Uterus (tissue), 4 donors: Measurements from ENCODE around the gene SH3TC1. TPM values are rescaled to one million over a fixed set of nuclear protein-coding genes. Genes with fewer than 3 reads are reported as not detected.

Experiments used
- DNase-seq, 2 donors: peaks; one replicate each; pipeline ENCODE4 v3.0.0-alpha.2; 2019 to 2020
- H3K27ac ChIP-seq, 2 donors: fragments of 200-600 bp; sonication (generic); 1 replicate in 1 of 2; 2 replicates in 1 of 2; pipeline ENCODE4 v1.5.1; 2016 to 2018
- H3K27me3 ChIP-seq, 2 donors: fragments of 200-600 bp; sonication (generic); one replicate each; pipeline ENCODE4 v1.5.1; 2018 to 2019; ENCODE audit warnings: control low read depth in 1 of 2
- H3K36me3 ChIP-seq, 2 donors: fragments of 200-600 bp; sonication (generic); one replicate each; pipeline ENCODE4 v1.5.1; 2019; ENCODE audit warnings: control low read depth in 1 of 2
- H3K4me1 ChIP-seq, 2 donors: fragments of 200-600 bp; sonication (generic); one replicate each; pipeline ENCODE4 v1.5.1; 2018 to 2019; ENCODE audit warnings: control low read depth in 1 of 2
- H3K4me3 ChIP-seq, 2 donors: fragments of 200-600 bp; sonication (generic); 1 replicate in 1 of 2; 2 replicates in 1 of 2; pipeline ENCODE4 v1.5.1; 2018 to 2019; ENCODE audit warnings: mild to moderate bottlenecking in 1 of 2
- H3K9me3 ChIP-seq, 2 donors: fragments of 200-600 bp; sonication (generic); one replicate each; pipeline ENCODE4 v1.5.1; 2019; ENCODE audit warnings: control low read depth in 1 of 2
- POLR2A ChIP-seq, 2 donors: fragments of 450-650 bp; IDR thresholded peaks; one replicate each; pipeline ENCODE4 v1.6.1; 2016; ENCODE audit warnings: antibody characterized with exemption in 2 of 2, mild to moderate bottlenecking in 1 of 2, moderate library complexity in 1 of 2
- intact Hi-C: fragments of 100-400 bp; cut with DNase I; formaldehyde crosslinking; loops from one replicate; pipeline ENCODE4 v1.15.1; 2023; ENCODE audit warnings: low total_unique reads
- total RNA-seq, 4 donors: library from RNA; depleted of rRNA in 3 of 4; stranded (reverse); fragments of >200 nt in 3 of 4; gene quantifications; one replicate each; pipeline versions ENCODE4 v1.1.0 to v1.2.4, GENCODE V29; 2014 to 2023
- TF ChIP-seq, protein P1 (sequence below), 4 experiments: fragments of 200-600 bp in 2 of 4; fragments of 450-650 bp in 2 of 4; sonication (generic) in 2 of 4; IDR thresholded peaks; one replicate each; pipeline ENCODE4 v1.5.1; 2016 to 2019; ENCODE audit warnings: antibody characterized with exemption in 4 of 4, mild to moderate bottlenecking in 2 of 4, moderate library complexity in 1 of 4
- donor health status: DM: yes; HTN: yes; CAD: no.

SH3TC1 gene
- total RNA-seq, 4 donors from 2014 or later, result 5.1 to 16.4 (median 11.3) TPM

DNA sequence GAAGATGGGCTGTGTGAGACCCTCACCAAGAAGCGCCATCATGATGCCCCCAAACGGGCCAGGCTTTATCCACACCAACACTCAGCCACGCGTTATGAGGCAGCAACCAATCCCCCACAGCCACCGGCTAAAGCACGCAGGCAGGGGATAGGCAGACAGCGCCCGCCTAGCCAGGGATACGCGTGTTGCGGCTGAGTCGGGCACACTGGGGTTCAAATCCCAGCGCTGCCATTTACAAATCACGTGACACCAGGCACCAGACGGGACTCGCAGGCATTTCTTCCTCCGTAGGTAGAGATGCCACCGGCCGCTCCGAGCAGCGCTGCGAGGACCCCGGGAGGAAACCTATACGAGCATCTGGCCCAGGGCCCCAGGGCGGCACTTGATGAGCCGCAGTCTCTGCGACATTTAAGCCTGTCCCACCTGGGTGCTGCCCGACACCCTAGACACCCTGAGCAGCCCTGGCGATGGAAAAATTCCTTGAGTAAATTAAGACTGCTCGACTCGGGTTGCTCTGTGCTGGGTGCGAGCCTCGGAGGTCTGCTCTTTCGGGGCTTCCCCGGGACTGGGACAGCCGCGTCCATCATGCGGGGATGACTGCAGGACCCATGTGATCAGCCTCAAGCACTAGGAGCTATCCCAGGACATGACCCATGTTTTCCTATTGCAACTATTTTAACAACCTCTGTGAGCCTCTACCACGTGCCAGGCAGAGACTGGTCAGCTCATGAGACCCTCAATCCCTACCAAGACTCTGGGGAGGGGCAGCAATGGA is 46.8 kb upstream of the SH3TC1 start:
- H3K27ac ChIP-seq, result no peak overlapping the region
- no peaks in the 10 kb centered on the region for H3K36me3 ChIP-seq
- no peak overlapping the region for H3K4me3 ChIP-seq
- H3K9me3 ChIP-seq, result no peaks in the 10 kb centered on the region
- no peaks in the 10 kb centered on the region for H3K27me3 ChIP-seq
- H3K4me1 ChIP-seq, result no peaks in the 10 kb centered on the region
- intact Hi-C loops, result no loop called here
- no peak for TF ChIP-seq POLR2A (IDR thresholded peaks at IDR 0.05)
- TF ChIP-seq, protein P1, sequence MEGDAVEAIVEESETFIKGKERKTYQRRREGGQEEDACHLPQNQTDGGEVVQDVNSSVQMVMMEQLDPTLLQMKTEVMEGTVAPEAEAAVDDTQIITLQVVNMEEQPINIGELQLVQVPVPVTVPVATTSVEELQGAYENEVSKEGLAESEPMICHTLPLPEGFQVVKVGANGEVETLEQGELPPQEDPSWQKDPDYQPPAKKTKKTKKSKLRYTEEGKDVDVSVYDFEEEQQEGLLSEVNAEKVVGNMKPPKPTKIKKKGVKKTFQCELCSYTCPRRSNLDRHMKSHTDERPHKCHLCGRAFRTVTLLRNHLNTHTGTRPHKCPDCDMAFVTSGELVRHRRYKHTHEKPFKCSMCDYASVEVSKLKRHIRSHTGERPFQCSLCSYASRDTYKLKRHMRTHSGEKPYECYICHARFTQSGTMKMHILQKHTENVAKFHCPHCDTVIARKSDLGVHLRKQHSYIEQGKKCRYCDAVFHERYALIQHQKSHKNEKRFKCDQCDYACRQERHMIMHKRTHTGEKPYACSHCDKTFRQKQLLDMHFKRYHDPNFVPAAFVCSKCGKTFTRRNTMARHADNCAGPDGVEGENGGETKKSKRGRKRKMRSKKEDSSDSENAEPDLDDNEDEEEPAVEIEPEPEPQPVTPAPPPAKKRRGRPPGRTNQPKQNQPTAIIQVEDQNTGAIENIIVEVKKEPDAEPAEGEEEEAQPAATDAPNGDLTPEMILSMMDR (IDR thresholded peaks at IDR 0.05), result no peak
- DNase-seq, result no peak

DNA sequence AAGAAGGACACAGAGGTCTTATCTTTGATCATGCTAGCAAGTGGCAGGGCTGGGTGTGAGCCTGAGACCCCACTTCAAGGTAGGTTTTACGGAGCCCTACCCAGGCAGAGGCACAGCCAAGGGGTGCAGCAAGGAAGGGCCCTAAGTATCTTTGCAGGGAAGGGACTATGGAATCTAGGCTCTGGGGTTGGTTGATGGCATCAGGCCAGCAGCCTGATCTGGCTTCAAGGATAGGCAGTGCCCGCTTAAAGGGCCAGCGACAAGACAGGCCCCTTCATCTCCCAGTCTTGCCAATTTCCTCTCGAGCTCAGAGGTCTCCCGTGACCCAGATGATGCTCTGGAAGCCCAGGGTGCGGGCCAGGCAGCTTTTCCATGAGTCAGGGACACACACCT is 46.2 kb upstream of the SH3TC1 start:
- no peak overlapping the region for H3K27ac ChIP-seq
- H3K9me3 ChIP-seq, result no peaks in the 10 kb centered on the region
- no peak overlapping the region for H3K4me3 ChIP-seq
- no peak for DNase-seq
- no peak for TF ChIP-seq POLR2A (IDR thresholded peaks at IDR 0.05)
- TF ChIP-seq, protein P1 (IDR thresholded peaks at IDR 0.05), result no peak
- intact Hi-C loops, result no loop called here
- H3K27me3 ChIP-seq, result peaks cover 5% of the 10 kb centered on the region in 2 donors
- peaks cover 0 to 4% of the 10 kb centered on the region in 2 donors for H3K4me1 ChIP-seq
- H3K36me3 ChIP-seq, result no peaks in the 10 kb centered on the region

GRCh38 chr4:8153441-8153840 is 45.6 kb upstream of the SH3TC1 start:
- DNase-seq, result no peak
- H3K4me3 ChIP-seq, result no peak overlapping the region
- TF ChIP-seq, protein P1 (IDR thresholded peaks at IDR 0.05), result no peak
- no peak for TF ChIP-seq POLR2A (IDR thresholded peaks at IDR 0.05)
- H3K36me3 ChIP-seq, result no peaks in the 10 kb centered on the region
- no peaks in the 10 kb centered on the region for H3K9me3 ChIP-seq
- peaks cover 4 to 10% of the 10 kb centered on the region in 2 donors for H3K4me1 ChIP-seq
- H3K27ac ChIP-seq, result no peak overlapping the region
- H3K27me3 ChIP-seq, result peaks cover 10% of the 10 kb centered on the region in 2 donors
- intact Hi-C loops, result no loop called here

- DNase-seq, result no peak
- Histone ChIP-seq H3K4me1 (peaks cover 4 to 11% of the 10 kb centered on the region in 2 donors), H3K27ac (no peak overlapping the region), H3K36me3 (no peaks in the 10 kb centered on the region), H3K27me3 (peaks cover 10% of the 10 kb centered on the region in 2 donors), H3K9me3 (no peaks in the 10 kb centered on the region), H3K4me3 (no peak overlapping the region)
- intact Hi-C loops, result no loop called here
- TF ChIP-seq POLR2A (IDR thresholded peaks at IDR 0.05), result no peak
- TF ChIP-seq, protein P1 (IDR thresholded peaks at IDR 0.05), result no peak
Measured at GRCh38 chr4:8155048-8155447, 44.0 kb upstream of the SH3TC1 start.

DNA sequence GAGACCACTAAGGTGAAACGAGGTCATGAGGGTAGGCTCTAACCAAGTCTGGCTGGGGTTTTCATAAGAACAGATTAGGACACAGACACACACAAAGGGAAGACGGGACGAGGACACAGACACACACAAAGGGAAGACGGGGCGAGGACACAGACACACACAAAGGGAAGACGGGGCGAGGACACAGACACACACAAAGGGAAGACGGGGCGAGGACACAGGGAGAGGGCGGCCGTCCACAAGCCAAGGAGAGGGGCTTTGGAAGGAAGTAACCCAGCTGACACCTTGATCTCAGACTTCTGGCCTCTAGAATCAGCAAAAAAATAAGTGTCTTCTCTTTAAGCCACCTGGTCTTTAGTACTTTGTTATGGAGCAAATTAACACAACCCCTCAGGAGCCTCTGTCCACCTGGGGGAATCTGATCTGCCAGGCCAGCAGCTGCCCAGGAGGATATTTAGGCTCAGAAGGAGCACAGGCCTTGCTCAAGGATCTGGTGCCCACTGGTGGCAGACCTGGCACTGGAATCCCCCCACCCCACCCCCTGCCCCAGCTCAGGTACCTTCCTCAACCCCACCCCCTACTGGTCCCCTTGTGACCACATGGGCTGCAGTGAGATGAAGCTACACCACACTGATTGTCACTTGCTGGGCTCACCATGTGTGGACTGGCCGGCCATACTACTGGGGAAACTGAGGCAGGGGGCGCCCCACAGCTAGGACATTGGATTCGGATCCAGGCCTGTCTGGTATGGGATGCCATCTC is 43.2 kb upstream of the SH3TC1 start:
- Histone ChIP-seq H3K27me3 (peaks cover 10% of the 10 kb centered on the region in 2 donors), H3K36me3 (no peaks in the 10 kb centered on the region), H3K4me1 (peaks cover 4 to 11% of the 10 kb centered on the region in 2 donors), H3K9me3 (no peaks in the 10 kb centered on the region), H3K27ac (no peak overlapping the region), H3K4me3 (no peak overlapping the region)
- intact Hi-C loops, result no loop called here
- TF ChIP-seq POLR2A (IDR thresholded peaks at IDR 0.05), result no peak
- TF ChIP-seq, protein P1 (IDR thresholded peaks at IDR 0.05), result no peak
- DNase-seq, result no peak
